GM19438 (cell line): ENCODE data around the gene TMEM87B.

Experiments used
- ATAC-seq: cut with Tn5 transposase; IDR thresholded peaks from one replicate; pipeline ENCODE4 v1.9.1; 2021; ENCODE audit warnings: low read depth; ENCODE audit not compliant: unreplicated experiment

The TMEM87B gene

GRCh38 chr2:112162956-112163355 lies 107.9 kb downstream of the TMEM87B start:
- ATAC-seq = no peak

- ATAC-seq = no peak
These were observed 108.5 kb downstream of the TMEM87B start for GRCh38 chr2:112163541-112163981.

GRCh38 chr2:112164876-112165275 lies 109.8 kb downstream of the TMEM87B start:
- no peak for ATAC-seq

- no peak for ATAC-seq
These were observed 110.2 kb downstream of the TMEM87B start for GRCh38 chr2:112165296-112165695.

- no peak for ATAC-seq
These were observed 111.9 kb downstream of the TMEM87B start for GRCh38 chr2:112166806-112167499.

GRCh38 chr2:112168422-112169124 lies 113.5 kb downstream of the TMEM87B start:
- ATAC-seq = no peak
